HCT116 (cell line): ENCODE results near the gene SDK2. TPM values are rescaled to one million over a fixed set of nuclear protein-coding genes. Genes with fewer than 3 reads are reported as not detected.

Source experiments
- ATAC-seq: fragments of 200-7000 bp; cut with Tn5 transposase; 2 replicates; pipeline ENCODE4 v1.9.1; 2020; ENCODE audit warnings: mild to moderate bottlenecking, moderate library complexity
- BruUV-seq: library from RNA; stranded (reverse); fragments of 400-500 nt; replicated peaks from 2 replicates; lab custom pipeline; 2021; lab: Mats Ljungman, UMichigan
- CTCF ChIA-PET: fragments of 300-600 bp; sonication (Branson Sonifier 250); formaldehyde crosslinking; loops from one replicate; lab custom pipeline; 2021; ENCODE audit warnings: antibody characterized with exemption; lab: Charles Lee
- POLR2A ChIA-PET: fragments of 300-600, 350-600 bp; sonication (Branson Sonifier 250); formaldehyde crosslinking; loops from one replicate; lab custom pipeline; 2021; ENCODE audit warnings: antibody characterized with exemption; lab: Charles Lee
- RAD21 ChIA-PET, 2 experiments: fragments of 300-600 bp; sonication (Branson Sonifier 250); formaldehyde crosslinking; loops; one replicate each; lab custom pipeline; 2023; ENCODE audit warnings: low total read pairs in 2 of 2; ENCODE audit not compliant: uncharacterized antibody in 2 of 2, unreplicated experiment in 2 of 2, low non-redundant PET in 1 of 2; lab: Charles Lee
- DNase-seq: peaks from one replicate; pipeline ENCODE4 v3.0.0-alpha.2; 2010; ENCODE audit warnings: low read depth, low spot score
- H2AFZ ChIP-seq: fragments of 200-600 bp; shearing (Covaris generic), sonication (generic); 2 replicates; pipeline ENCODE4 v1.6.1; 2017; ENCODE audit warnings: low read depth, mixed run types, mixed read lengths, antibody characterized with exemption, low read length; ENCODE audit not compliant: poor library complexity, severe bottlenecking
- H3K27ac ChIP-seq: 2 replicates; pipeline ENCODE4 v1.5.1; 2012; ENCODE audit warnings: low read depth, low read length
- H3K27me3 ChIP-seq: fragments of 200-600 bp; sonication (generic); 2 replicates; pipeline ENCODE4 v1.6.1; 2016; ENCODE audit warnings: mixed run types, low read length, mixed read lengths; ENCODE audit not compliant: insufficient read depth
- H3K36me3 ChIP-seq, 2 experiments: fragments of 200-500 bp in 1 of 2; fragments of 200-600 bp in 1 of 2; sonication (Bioruptor generic) in 1 of 2; sonication (generic) in 1 of 2; 2 replicates each; pipeline versions ENCODE4 v1.5.1 to v1.6.1; 2014 to 2016; ENCODE audit warnings: low read length in 2 of 2, inconsistent platforms in 1 of 2, mixed read lengths in 1 of 2, mixed run types in 1 of 2; ENCODE audit not compliant: insufficient read depth in 2 of 2, control insufficient read depth in 1 of 2
- H3K4me1 ChIP-seq, 2 experiments: fragments of 200-600 bp in 1 of 2; sonication (generic) in 1 of 2; 2 replicates each; pipeline versions ENCODE4 v1.5.1 to v1.6.1; 2012 to 2017; ENCODE audit warnings: low read length in 2 of 2, inconsistent platforms in 1 of 2, mild to moderate bottlenecking in 1 of 2, mixed read lengths in 1 of 2, mixed run types in 1 of 2, moderate library complexity in 1 of 2; ENCODE audit not compliant: insufficient read depth in 2 of 2, control insufficient read depth in 1 of 2
- H3K4me2 ChIP-seq: fragments of 200-600 bp; sonication (generic); 2 replicates; pipeline ENCODE4 v1.6.1; 2017; ENCODE audit warnings: mixed run types, low read length, mixed read lengths
- H3K4me3 ChIP-seq, 2 experiments: fragments of 200-600 bp in 1 of 2; sonication (generic) in 1 of 2; replicated peaks in 1 of 2; 2 replicates each; pipeline ENCODE4 v1.5.1; 2011 to 2016; ENCODE audit warnings: low read length in 2 of 2, control low read depth in 1 of 2, low read depth in 1 of 2, mild to moderate bottlenecking in 1 of 2, mixed read lengths in 1 of 2, mixed run types in 1 of 2
- H3K79me2 ChIP-seq: fragments of 200-600 bp; sonication (generic); 2 replicates; pipeline ENCODE4 v1.6.1; 2017; ENCODE audit warnings: mild to moderate bottlenecking, mixed run types, low read length, moderate library complexity, mixed read lengths; ENCODE audit not compliant: insufficient read depth
- H3K9ac ChIP-seq: fragments of 200-600 bp; sonication (generic); 2 replicates; pipeline ENCODE4 v1.6.1; 2016; ENCODE audit warnings: low read length, mixed read lengths
- H3K9me2 ChIP-seq: fragments of 200-600 bp; sonication (generic), shearing (Covaris generic); 2 replicates; pipeline ENCODE4 v1.6.1; 2017; ENCODE audit warnings: mixed run types, mild to moderate bottlenecking, moderate library complexity; ENCODE audit not compliant: insufficient read depth
- H3K9me3 ChIP-seq, 2 experiments: fragments of 200-500 bp in 1 of 2; fragments of 200-600 bp in 1 of 2; sonication (Bioruptor generic) in 1 of 2; sonication (generic) in 1 of 2; 2 replicates each; pipeline ENCODE4 v1.6.1; 2014 to 2017; ENCODE audit warnings: low read length in 2 of 2, mixed read lengths in 2 of 2, inconsistent platforms in 1 of 2, low read depth in 1 of 2, mild to moderate bottlenecking in 1 of 2, mixed run types in 1 of 2, moderate library complexity in 1 of 2; ENCODE audit not compliant: control insufficient read depth in 1 of 2, insufficient read depth in 1 of 2
- H4K20me1 ChIP-seq: fragments of 200-600 bp; sonication (generic), shearing (Covaris generic); 2 replicates; pipeline ENCODE4 v1.6.1; 2017; ENCODE audit warnings: mixed run types, mild to moderate bottlenecking, moderate library complexity; ENCODE audit not compliant: insufficient read depth
- CBX3 ChIP-seq: IDR thresholded peaks from 2 replicates; pipeline ENCODE4 v1.6.1; 2012; ENCODE audit warnings: low read depth
- CEBPB ChIP-seq: IDR thresholded peaks from 2 replicates; pipeline ENCODE4 v1.6.1; 2012; ENCODE audit warnings: low read depth
- CTCF ChIP-seq, 3 experiments: fragments of 200-600 bp in 1 of 3; sonication (generic) in 1 of 3; IDR thresholded peaks in 2 of 3; conservative IDR thresholded peaks in 1 of 3; 2 replicates each; pipeline ENCODE4 v1.5.1; 2012 to 2017; ENCODE audit warnings: low read depth in 2 of 3, low read length in 2 of 3, antibody characterized with exemption in 1 of 3, borderline replicate concordance in 1 of 3, control low read depth in 1 of 3, mild to moderate bottlenecking in 1 of 3, mixed read lengths in 1 of 3, mixed run types in 1 of 3, moderate library complexity in 1 of 3; ENCODE audit not compliant: insufficient read depth in 1 of 3
- EGR1 ChIP-seq: IDR thresholded peaks from 2 replicates; pipeline ENCODE4 v1.6.1; 2012; ENCODE audit warnings: low read depth
- ELF1 ChIP-seq: IDR thresholded peaks from 2 replicates; pipeline ENCODE4 v1.6.1; 2012; ENCODE audit warnings: low read depth, borderline replicate concordance
- EZH2 ChIP-seq: fragments of 200-600 bp; sonication (generic); IDR thresholded peaks from 2 replicates; pipeline ENCODE4 v1.6.1; 2017; ENCODE audit warnings: antibody characterized with exemption, mixed run types
- FOSL1 ChIP-seq: IDR thresholded peaks from 2 replicates; pipeline ENCODE4 v1.6.1; 2012; ENCODE audit warnings: low read depth
- JUND ChIP-seq: IDR thresholded peaks from 2 replicates; pipeline ENCODE4 v1.6.1; 2012
- MAX ChIP-seq: IDR thresholded peaks from 2 replicates; pipeline ENCODE4 v1.6.1; 2012
- POLR2A ChIP-seq: IDR thresholded peaks from 2 replicates; pipeline ENCODE4 v1.7.0; 2011; ENCODE audit warnings: borderline replicate concordance; ENCODE audit not compliant: insufficient read depth, insufficient read length; ENCODE audit errors: extremely low read depth
- POLR2AphosphoS5 ChIP-seq: IDR thresholded peaks from 2 replicates; pipeline ENCODE4 v1.6.1; 2011; ENCODE audit warnings: mild to moderate bottlenecking, low read depth, low read length, moderate library complexity
- RAD21 ChIP-seq: IDR thresholded peaks from 2 replicates; pipeline ENCODE4 v1.6.1; 2012; ENCODE audit warnings: low read depth, mild to moderate bottlenecking
- REST ChIP-seq: IDR thresholded peaks from 2 replicates; pipeline ENCODE4 v1.6.1; 2012; ENCODE audit warnings: low read depth
- SIN3A ChIP-seq: IDR thresholded peaks from 2 replicates; pipeline ENCODE4 v1.6.1; 2012; ENCODE audit warnings: low read depth
- SP1 ChIP-seq: IDR thresholded peaks from 2 replicates; pipeline ENCODE4 v1.6.1; 2012; ENCODE audit warnings: low read depth
- TCF7L2 ChIP-seq: IDR thresholded peaks from 2 replicates; pipeline ENCODE4 v1.7.0; 2011; ENCODE audit warnings: borderline replicate concordance, inconsistent platforms; ENCODE audit not compliant: insufficient read depth, insufficient read length; ENCODE audit errors: extremely low read depth
- ZNF274 ChIP-seq: fragments of 200-500 bp; sonication (Bioruptor generic); IDR thresholded peaks from 2 replicates; pipeline ENCODE4 v1.6.1; 2014; ENCODE audit warnings: mild to moderate bottlenecking, low read depth, low read length, inconsistent platforms
- intact Hi-C: fragments of 100-400 bp; cut with micrococcal nuclease; formaldehyde crosslinking; loops from 2 replicates; pipeline ENCODE4 v1.10.0; 2022
- total RNA-seq: library from RNA; stranded (reverse); gene quantifications from one replicate; pipeline ENCODE4 v1.2.1, GENCODE V29; 2021; ENCODE audit not compliant: unreplicated experiment
- TF ChIP-seq, protein P1 (sequence below): IDR thresholded peaks from 2 replicates; pipeline ENCODE4 v1.6.1; 2012

The SDK2 gene
- total RNA-seq, 1 experiment from 2014 or later = 0.10 TPM

- H3K27me3 ChIP-seq = peaks cover 18% of the 10 kb centered on the region; the same call in 1 of the 2 replicates
- ATAC-seq = no peak
- no peaks in the 10 kb centered on the region for H3K9me2 ChIP-seq
- H3K4me1 ChIP-seq = peaks cover 0 to 8% of the 10 kb centered on the region in 2 experiments; a peak in 1 of 4 replicates
- DNase-seq = no peak
- H3K9me3 ChIP-seq = no peaks in the 10 kb centered on the region
- POLR2A ChIA-PET = no interaction called here
- BruUV-seq = no TSS peak
- H3K27ac ChIP-seq = no peak overlapping the region
- TF ChIP-seq FOSL1 = no peak
- no peak for TF ChIP-seq MAX
- TF ChIP-seq EZH2 = no peak
- TF ChIP-seq CEBPB = no peak
- no peak for TF ChIP-seq SIN3A
- no peak for TF ChIP-seq EGR1
- no peak for TF ChIP-seq REST
- no peak for TF ChIP-seq JUND
- no peak for TF ChIP-seq ELF1
- no peak for TF ChIP-seq CTCF (IDR thresholded peaks at IDR 0.05 in 2 of 3, conservative IDR thresholded peaks at IDR 0.05 in 1 of 3; ENCODE audit: borderline replicate concordance in 1 of 3, insufficient read depth in 1 of 3, low read depth in 2 of 3, low read length in 2 of 3)
- no peak for TF ChIP-seq CBX3
- no peak for TF ChIP-seq SP1
- no peak for TF ChIP-seq TCF7L2
- TF ChIP-seq POLR2A = no peak
- TF ChIP-seq ZNF274 = no peak
- no peak for TF ChIP-seq RAD21
- no peak for TF ChIP-seq POLR2AphosphoS5
- TF ChIP-seq, protein P1, sequence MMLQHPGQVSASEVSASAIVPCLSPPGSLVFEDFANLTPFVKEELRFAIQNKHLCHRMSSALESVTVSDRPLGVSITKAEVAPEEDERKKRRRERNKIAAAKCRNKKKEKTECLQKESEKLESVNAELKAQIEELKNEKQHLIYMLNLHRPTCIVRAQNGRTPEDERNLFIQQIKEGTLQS = no peak
- H4K20me1 ChIP-seq = no peaks in the 10 kb centered on the region
- CTCF ChIA-PET = interaction anchor here (2.3 to 4.0 kb wide), 4 partner anchors 57 to 811 kb away, joined by 12 to 180 read pairs (median 48); partner anchors contain the start of gene CDC42EP4
- intact Hi-C loops = no loop called here
- no peak overlapping the region for H2AFZ ChIP-seq
- H3K9ac ChIP-seq = no peak overlapping the region
- H3K4me3 ChIP-seq = no peak overlapping the region
- RAD21 ChIA-PET = interaction anchor here (0.7 to 3.0 kb wide), 2 partner anchors 113 to 640 kb away, joined by 3 to 43 read pairs; no protein-coding TSS in a partner anchor
- H3K79me2 ChIP-seq = no peaks in the 10 kb centered on the region
- H3K36me3 ChIP-seq = no peaks in the 10 kb centered on the region
- no peak overlapping the region for H3K4me2 ChIP-seq
Measured at GRCh38 chr17:73368085-73368631, 276.1 kb downstream of the SDK2 start.
